ENCODE measurements around the gene CASP5.
A peak's percentile ranks its signal among the peaks of the same experiment; 100 is the strongest.

Gene CASP5

GRCh38 chr11:104965735-104966134 lies 57.2 kb downstream of the CASP5 start:
- no peak for DNase-seq

GRCh38 chr11:104964247-104964646 lies 58.7 kb downstream of the CASP5 start:
- no peak for DNase-seq

GRCh38 chr11:104962852-104963251 lies 60.1 kb downstream of the CASP5 start:
- no peak for DNase-seq

- no peak for DNase-seq
These were observed 65.7 kb downstream of the CASP5 start for GRCh38 chr11:104957280-104957679.

- no peak for DNase-seq
These were observed 66.4 kb downstream of the CASP5 start for GRCh38 chr11:104956528-104956927.

GRCh38 chr11:104946907-104947306 lies 76.1 kb downstream of the CASP5 start:
- DNase-seq, result peak; percentile 71 to 73

Measured in Kasumi-1 (cell line).